GM18907 (cell line): ENCODE data around the gene FAM20A.
A peak's percentile ranks its signal among the peaks of the same experiment; 100 is the strongest.
"Not testable (repeated sequence)": the region's sequence is repeated elsewhere in the genome, so short reads cannot be mapped to it uniquely, and the experiment has no call there.

Experiments used
- ATAC-seq: cut with Tn5 transposase; IDR thresholded peaks from one replicate; pipeline ENCODE4 v1.9.1; 2021; ENCODE audit warnings: mild to moderate bottlenecking, moderate library complexity; ENCODE audit not compliant: unreplicated experiment

The FAM20A gene

DNA sequence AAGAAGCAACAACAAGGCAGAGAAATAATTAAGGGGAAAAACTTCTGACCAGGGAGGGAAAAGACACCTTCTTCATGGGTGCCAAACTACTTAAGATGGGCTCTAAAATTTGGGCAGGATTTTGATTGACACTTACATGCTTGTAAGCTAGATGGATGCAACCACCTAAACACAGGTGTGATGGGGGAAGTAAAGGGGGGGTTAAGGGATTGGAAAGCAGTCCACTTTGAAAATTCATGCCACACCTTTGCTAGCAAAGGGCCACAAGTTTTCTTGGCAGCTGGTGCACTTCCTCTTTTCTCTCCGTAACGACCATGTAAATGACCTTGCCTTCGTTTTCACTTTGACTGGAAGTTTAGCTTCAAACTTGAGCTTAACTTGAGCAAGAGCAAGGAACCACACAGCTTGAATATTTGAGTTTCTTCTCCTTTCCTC is 103.3 kb downstream of the FAM20A start:
- ATAC-seq: peak; percentile 91

- no peak for ATAC-seq
These were observed 106.1 kb downstream of the FAM20A start for GRCh38 chr17:68495081-68495480.

- ATAC-seq: not testable (repeated sequence)
These were observed 108.6 kb downstream of the FAM20A start for GRCh38 chr17:68492394-68493054.

DNA sequence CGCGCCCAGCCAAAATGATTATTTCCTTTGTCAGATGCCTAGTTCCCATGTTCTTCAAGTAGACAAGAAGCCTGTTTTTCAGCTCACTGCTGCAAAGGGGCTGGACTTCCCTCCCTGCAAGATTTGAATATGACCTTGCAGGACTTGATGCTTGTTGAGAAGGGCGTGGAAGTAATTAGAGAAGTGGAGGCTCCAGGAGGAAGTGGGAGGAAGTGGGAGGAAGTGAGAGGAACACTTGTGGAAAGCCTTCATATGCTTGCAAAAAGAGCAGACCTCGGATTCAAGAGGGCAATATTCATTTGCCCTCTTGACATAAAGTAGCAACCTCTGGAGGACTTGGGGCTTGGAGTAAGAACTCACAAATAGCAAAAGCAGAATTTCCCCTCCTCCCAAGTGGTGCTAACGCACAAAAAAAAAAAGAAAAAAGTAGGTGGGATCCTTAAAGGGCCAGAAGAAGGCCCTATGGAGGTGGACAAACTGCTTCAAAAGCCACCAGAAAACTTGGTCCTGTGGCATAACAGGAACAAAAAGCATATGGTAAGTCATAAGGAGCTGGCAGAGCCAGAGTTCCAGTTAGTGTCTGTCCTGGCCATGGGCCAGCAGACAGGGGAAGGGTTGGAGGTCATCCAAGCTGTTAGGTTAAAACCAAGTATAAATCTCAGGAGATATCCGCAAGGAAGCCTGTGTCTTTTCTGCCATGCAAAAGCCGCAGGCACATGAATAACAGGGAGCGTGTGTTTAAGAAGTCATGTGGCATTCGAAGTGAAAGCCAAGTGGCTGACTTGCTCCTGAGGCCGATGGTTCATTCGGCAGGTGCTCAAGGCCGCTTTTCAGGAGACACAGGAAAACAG is 109.6 kb downstream of the FAM20A start:
- ATAC-seq: no peak

GRCh38 chr17:68489919-68490318 is 111.2 kb downstream of the FAM20A start:
- ATAC-seq: no peak
